ENCODE results near the gene RGS9.

DNA sequence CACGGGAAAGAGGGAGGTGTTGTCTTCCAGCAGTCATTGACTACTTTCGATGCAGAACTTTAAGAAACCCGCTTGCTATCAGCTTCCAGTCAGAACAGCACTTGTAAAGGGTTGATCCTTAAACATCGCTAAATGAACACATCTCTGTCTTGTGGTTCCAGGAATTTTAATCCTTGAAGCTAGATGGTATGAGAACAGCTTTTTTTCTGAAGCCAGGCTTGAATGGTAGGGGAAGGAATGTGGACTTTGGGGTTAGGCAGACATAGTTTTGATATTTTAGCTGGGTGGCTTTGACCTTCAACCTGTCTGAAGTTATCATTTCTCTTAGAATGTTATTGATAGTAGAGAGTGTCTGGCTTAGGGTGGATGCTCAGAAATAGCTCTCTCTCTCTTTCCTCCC, 81.1 kb downstream of the RGS9 start:
- no peak for TF ChIP-seq EZH2 (IDR thresholded peaks at IDR 0.05; ENCODE audit: borderline replicate concordance, low read depth, low read length, poor library complexity, severe bottlenecking)
- TF ChIP-seq, protein P1, sequence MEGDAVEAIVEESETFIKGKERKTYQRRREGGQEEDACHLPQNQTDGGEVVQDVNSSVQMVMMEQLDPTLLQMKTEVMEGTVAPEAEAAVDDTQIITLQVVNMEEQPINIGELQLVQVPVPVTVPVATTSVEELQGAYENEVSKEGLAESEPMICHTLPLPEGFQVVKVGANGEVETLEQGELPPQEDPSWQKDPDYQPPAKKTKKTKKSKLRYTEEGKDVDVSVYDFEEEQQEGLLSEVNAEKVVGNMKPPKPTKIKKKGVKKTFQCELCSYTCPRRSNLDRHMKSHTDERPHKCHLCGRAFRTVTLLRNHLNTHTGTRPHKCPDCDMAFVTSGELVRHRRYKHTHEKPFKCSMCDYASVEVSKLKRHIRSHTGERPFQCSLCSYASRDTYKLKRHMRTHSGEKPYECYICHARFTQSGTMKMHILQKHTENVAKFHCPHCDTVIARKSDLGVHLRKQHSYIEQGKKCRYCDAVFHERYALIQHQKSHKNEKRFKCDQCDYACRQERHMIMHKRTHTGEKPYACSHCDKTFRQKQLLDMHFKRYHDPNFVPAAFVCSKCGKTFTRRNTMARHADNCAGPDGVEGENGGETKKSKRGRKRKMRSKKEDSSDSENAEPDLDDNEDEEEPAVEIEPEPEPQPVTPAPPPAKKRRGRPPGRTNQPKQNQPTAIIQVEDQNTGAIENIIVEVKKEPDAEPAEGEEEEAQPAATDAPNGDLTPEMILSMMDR (conservative IDR thresholded peaks at IDR 0.05; ENCODE audit: low read depth, low read length) = no peak
